Common myeloid progenitor, CD34-positive (primary cell): ENCODE data around the gene SLCO3A1.

Experiments
- CTCF ChIA-PET: fragments of 350-600 bp; sonication (Branson Sonifier 250); formaldehyde crosslinking; loops from one replicate; lab custom pipeline; 2021; ENCODE audit warnings: antibody characterized with exemption; lab: Charles Lee
- POLR2A ChIA-PET: fragments of 350-600 bp; sonication (Branson Sonifier 250); formaldehyde crosslinking; loops from one replicate; lab custom pipeline; 2021; ENCODE audit warnings: antibody characterized with exemption; lab: Charles Lee
- DNase-seq, 3 donors: peaks; one replicate each; pipeline versions ENCODE4 v3.0.0 to v3.0.0-alpha.2; 2013
- H3K27ac ChIP-seq, 2 experiments: 1 replicate in 1 of 2; 2 replicates in 1 of 2; pipeline ENCODE4 v1.7.0; 2013; ENCODE audit warnings: inconsistent platforms in 2 of 2, low read length in 2 of 2, mild to moderate bottlenecking in 2 of 2, low read depth in 1 of 2, moderate library complexity in 1 of 2; ENCODE audit not compliant: severe bottlenecking in 2 of 2, insufficient read depth in 1 of 2, poor library complexity in 1 of 2
- H3K27me3 ChIP-seq, 5 experiments: replicated peaks in 2 of 5; 1 replicate in 3 of 5; 2 replicates in 2 of 5; pipeline versions ENCODE4 v1.6.1 to v1.7.0; 2013; ENCODE audit warnings: low read length in 4 of 5, mild to moderate bottlenecking in 2 of 5, moderate library complexity in 2 of 5, inconsistent platforms in 1 of 5; ENCODE audit not compliant: insufficient read depth in 5 of 5, control insufficient read depth in 4 of 5
- H3K36me3 ChIP-seq, 4 experiments: 1 replicate in 2 of 4; 2 replicates in 2 of 4; pipeline versions ENCODE4 v1.6.1 to v1.7.0; 2013; ENCODE audit warnings: low read length in 3 of 4, control low read depth in 1 of 4, mild to moderate bottlenecking in 1 of 4; ENCODE audit not compliant: control insufficient read depth in 4 of 4, insufficient read depth in 4 of 4
- H3K4me1 ChIP-seq, 4 experiments: 1 replicate in 3 of 4; 2 replicates in 1 of 4; pipeline versions ENCODE4 v1.6.1 to v1.7.1; 2013; ENCODE audit warnings: low read length in 3 of 4, mild to moderate bottlenecking in 3 of 4, control low read depth in 1 of 4, inconsistent platforms in 1 of 4, moderate library complexity in 1 of 4; ENCODE audit not compliant: control insufficient read depth in 4 of 4, insufficient read depth in 4 of 4; ENCODE audit errors: control extremely low read depth in 1 of 4
- H3K4me3 ChIP-seq, 7 experiments: 1 replicate in 4 of 7; 2 replicates in 3 of 7; pipeline versions ENCODE4 v1.5.1 to v1.7.0; 2013; ENCODE audit warnings: mild to moderate bottlenecking in 7 of 7, low read length in 6 of 7, moderate library complexity in 6 of 7, inconsistent platforms in 2 of 7, low read depth in 2 of 7, control low read depth in 1 of 7; ENCODE audit not compliant: insufficient read depth in 4 of 7, control insufficient read depth in 1 of 7; ENCODE audit errors: extremely low read depth in 1 of 7
- H3K9me3 ChIP-seq, 5 experiments: 1 replicate in 4 of 5; 2 replicates in 1 of 5; pipeline versions ENCODE4 v1.6.1 to v1.7.1; 2013; ENCODE audit warnings: low read length in 4 of 5, mild to moderate bottlenecking in 2 of 5, inconsistent platforms in 1 of 5, low read depth in 1 of 5, moderate library complexity in 1 of 5; ENCODE audit not compliant: control insufficient read depth in 4 of 5, insufficient read depth in 2 of 5; ENCODE audit errors: control extremely low read depth in 1 of 5
- WGBS: methylation state at CpG from one replicate; pipeline ENCODE4 v1.1.5; 2013; ENCODE audit not compliant: insufficient coverage; 5-methylcytosine and 5-hydroxymethylcytosine counted together

Gene SLCO3A1

DNA sequence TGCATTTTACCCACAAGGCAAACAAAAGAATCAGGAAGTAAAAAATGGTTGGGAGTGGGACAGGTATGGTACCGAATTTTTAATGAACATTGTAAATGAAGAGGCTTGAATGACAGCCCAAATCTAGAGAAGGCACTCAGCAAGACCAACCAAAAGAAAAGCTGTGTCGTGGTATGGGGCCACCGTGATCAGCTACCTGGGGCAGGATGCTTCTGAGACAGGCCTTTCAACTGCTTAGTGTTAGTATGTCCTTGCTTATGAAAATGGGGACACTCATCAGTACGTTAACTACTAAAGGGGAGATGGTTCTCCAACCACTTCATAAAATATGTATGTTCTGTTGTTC, 311.5 kb downstream of the SLCO3A1 start:
- Histone ChIP-seq H3K4me1 (peaks cover 0 to 5% (median 0%) of the 10 kb centered on the region in 4 experiments), H3K36me3 (peaks cover 0 to 12% (median 4%) of the 10 kb centered on the region in 4 experiments), H3K4me3 (no peak overlapping the region), H3K27me3 (no peaks in the 10 kb centered on the region), H3K27ac (no peak overlapping the region), H3K9me3 (no peaks in the 10 kb centered on the region)
- CTCF ChIA-PET, result no interaction called here
- WGBS, result 100% methylated on average over 3 of the region's 4 CpGs
- POLR2A ChIA-PET, result no interaction called here
- no peak for DNase-seq

DNA sequence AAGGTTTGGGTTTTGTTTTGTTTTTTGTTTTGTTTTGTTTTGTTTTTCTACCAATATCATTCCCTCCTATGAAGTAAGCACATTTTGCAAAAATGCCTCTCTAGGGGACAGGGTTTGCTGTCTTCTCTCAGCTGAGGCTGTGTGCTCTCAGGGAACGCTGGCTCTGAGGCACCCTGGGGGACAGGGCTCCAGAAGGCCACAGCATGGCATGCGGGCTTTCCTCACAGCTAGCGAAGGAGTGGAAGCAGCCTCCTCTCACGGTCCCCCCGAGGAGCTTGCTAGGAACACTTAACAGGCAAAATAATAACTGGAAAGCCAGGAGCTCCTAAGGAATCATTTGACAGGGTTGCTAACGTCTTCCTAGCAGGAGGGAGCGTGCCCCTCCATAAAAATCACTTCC, 312.5 kb downstream of the SLCO3A1 start:
- H3K4me1 ChIP-seq, result peaks cover 0 to 5% (median 0%) of the 10 kb centered on the region in 4 experiments
- peaks cover 0 to 8% (median 4%) of the 10 kb centered on the region in 4 experiments for H3K36me3 ChIP-seq
- CTCF ChIA-PET, result no interaction called here
- DNase-seq, result no peak
- POLR2A ChIA-PET, result interaction anchor here (0.5 kb wide), 1 partner anchor 809 kb away, joined by 3 read pairs; no protein-coding TSS in a partner anchor
- WGBS, result 92% methylated on average over 7 of the region's 7 CpGs
- no peaks in the 10 kb centered on the region for H3K9me3 ChIP-seq
- H3K27me3 ChIP-seq, result no peaks in the 10 kb centered on the region
- no peak overlapping the region for H3K27ac ChIP-seq
- H3K4me3 ChIP-seq, result no peak overlapping the region

DNA sequence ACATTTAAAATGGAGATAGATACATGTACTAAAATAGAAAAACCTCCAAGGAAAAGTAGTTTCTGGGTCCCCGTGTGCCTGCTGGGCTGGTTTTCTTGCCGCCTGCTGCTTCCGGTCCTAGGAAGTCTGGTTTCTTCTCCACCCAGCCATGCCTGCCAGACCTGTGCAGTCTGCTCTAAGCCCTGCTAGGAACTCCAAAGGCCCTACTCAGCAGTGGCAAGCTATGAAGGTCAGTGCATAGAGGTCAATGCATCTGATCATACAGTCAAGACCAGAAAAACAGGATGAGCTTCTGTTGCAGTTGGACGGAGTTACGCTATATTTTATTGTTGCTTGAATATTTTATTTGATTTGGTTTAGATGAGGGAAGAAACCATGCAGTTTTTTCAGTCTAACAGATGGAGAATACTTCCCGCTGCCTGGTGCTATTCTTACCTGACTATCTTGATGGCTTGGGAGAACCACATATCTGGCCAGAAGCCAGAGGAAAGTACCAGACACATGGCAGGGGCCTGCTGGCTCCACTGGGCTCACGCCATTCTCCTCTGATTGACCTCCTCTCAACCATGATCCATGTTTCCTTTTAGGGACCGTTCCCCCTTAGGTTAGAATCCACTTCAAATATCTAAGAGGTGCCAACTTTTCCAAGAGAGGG, 313.4 kb downstream of the SLCO3A1 start:
- no peaks in the 10 kb centered on the region for H3K27me3 ChIP-seq
- DNase-seq, result no peak
- H3K4me3 ChIP-seq, result no peak overlapping the region
- WGBS, result 81% methylated on average over 8 of the region's 8 CpGs
- CTCF ChIA-PET, result no interaction called here
- H3K9me3 ChIP-seq, result no peaks in the 10 kb centered on the region
- no peak overlapping the region for H3K27ac ChIP-seq
- H3K4me1 ChIP-seq, result peaks cover 0 to 5% (median 0%) of the 10 kb centered on the region in 4 experiments
- peaks cover 0 to 8% (median 4%) of the 10 kb centered on the region in 4 experiments for H3K36me3 ChIP-seq
- POLR2A ChIA-PET, result interaction anchor here (0.5 kb wide), 1 partner anchor 808 kb away, joined by 3 read pairs; no protein-coding TSS in a partner anchor

DNA sequence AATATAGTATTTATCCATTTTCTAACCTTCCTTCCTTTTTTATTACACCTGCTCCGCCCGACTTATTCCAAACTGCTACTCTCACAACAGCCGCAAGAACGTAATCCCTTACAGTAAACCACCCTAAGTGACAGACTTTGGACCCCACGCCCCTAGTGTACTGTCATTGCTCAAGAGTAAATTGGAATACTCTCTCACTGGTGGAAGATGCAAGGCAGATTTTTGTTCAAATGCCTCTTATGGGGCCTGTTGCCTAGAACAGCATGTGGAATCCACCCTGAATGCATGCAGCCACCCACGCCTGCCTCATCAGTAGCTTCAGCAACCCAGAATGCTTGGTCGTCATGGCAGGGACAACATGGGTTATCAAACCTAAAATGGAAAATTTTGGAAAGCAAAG, 313.9 kb downstream of the SLCO3A1 start:
- WGBS, result 100% methylated on average over 1 of the region's 7 CpGs
- H3K4me1 ChIP-seq, result peaks cover 0 to 5% (median 0%) of the 10 kb centered on the region in 4 experiments
- H3K9me3 ChIP-seq, result no peaks in the 10 kb centered on the region
- CTCF ChIA-PET, result no interaction called here
- H3K36me3 ChIP-seq, result peaks cover 0 to 6% (median 4%) of the 10 kb centered on the region in 4 experiments
- H3K27me3 ChIP-seq, result no peaks in the 10 kb centered on the region
- DNase-seq, result no peak
- POLR2A ChIA-PET, result no interaction called here
- H3K27ac ChIP-seq, result no peak overlapping the region
- no peak overlapping the region for H3K4me3 ChIP-seq

DNA sequence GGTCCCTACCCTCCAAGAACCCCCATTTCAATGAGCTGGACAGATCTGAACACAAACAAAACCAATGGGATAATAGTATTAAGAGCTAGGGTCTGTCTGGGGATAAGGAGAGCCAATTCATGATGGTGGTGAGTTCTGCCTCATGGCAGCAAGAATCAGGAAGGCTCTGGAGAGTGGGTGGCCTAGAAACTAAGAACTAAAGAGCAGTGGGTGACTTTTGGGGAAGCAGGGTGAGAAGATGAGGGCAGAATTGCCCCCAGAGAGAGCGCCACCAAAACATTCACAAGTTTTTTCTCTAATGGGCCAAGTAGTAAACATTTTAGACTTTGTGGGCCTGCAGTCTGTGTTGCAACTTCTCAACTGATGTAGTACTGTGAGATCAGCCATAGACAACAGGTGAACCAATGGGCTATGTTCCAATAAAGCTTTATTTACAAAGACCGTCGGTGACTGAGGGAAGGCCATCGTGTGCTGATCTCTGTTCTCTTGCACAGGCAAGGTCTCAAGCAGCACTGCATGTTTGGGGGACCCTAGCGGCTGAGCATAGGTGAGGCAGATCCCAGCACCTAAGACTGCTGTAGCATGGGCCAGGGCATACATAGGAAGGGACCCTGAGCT, 314.7 kb downstream of the SLCO3A1 start:
- no peaks in the 10 kb centered on the region for H3K9me3 ChIP-seq
- CTCF ChIA-PET, result interaction anchor here (1.4 kb wide), 2 partner anchors 20 to 462 kb away, joined by 3 read pairs; no protein-coding TSS in a partner anchor
- WGBS, result 96% methylated on average over 5 of the region's 5 CpGs
- peaks cover 0 to 5% (median 0%) of the 10 kb centered on the region in 4 experiments for H3K4me1 ChIP-seq
- H3K27ac ChIP-seq, result no peak overlapping the region
- POLR2A ChIA-PET, result no interaction called here
- peaks cover 0 to 3% (median 1%) of the 10 kb centered on the region in 4 experiments for H3K36me3 ChIP-seq
- DNase-seq, result no peak
- no peak overlapping the region for H3K4me3 ChIP-seq
- no peaks in the 10 kb centered on the region for H3K27me3 ChIP-seq

DNA sequence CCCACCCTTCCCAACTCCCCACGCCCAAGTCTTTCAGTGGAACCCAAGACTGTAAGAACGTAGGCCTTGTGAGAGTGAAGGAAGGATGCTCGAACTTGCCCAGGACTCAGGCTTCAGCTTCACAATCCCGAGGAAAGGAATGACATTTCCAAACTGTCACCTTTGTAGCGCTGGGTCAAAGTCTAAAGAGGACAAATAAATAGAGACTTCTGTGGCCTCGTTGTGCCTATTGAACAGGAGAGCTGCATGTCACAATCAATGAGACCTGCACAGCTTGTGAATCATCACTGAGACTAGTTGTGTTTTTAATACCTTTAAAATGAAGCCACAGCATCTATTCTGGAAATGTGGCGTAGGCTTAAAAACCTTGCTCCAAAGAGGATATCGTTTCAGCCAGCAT, 317.4 kb downstream of the SLCO3A1 start:
- Histone ChIP-seq H3K27me3 (no peaks in the 10 kb centered on the region), H3K36me3 (peaks cover 0 to 3% (median 0%) of the 10 kb centered on the region in 4 experiments), H3K27ac (no peak overlapping the region), H3K4me3 (no peak overlapping the region), H3K9me3 (no peaks in the 10 kb centered on the region), H3K4me1 (peaks cover 0 to 8% (median 2%) of the 10 kb centered on the region in 4 experiments)
- no peak for DNase-seq
- WGBS, result 95% methylated on average over 8 of the region's 8 CpGs
- ChIA-PET POLR2A (no interaction called here), CTCF (no interaction called here)

DNA sequence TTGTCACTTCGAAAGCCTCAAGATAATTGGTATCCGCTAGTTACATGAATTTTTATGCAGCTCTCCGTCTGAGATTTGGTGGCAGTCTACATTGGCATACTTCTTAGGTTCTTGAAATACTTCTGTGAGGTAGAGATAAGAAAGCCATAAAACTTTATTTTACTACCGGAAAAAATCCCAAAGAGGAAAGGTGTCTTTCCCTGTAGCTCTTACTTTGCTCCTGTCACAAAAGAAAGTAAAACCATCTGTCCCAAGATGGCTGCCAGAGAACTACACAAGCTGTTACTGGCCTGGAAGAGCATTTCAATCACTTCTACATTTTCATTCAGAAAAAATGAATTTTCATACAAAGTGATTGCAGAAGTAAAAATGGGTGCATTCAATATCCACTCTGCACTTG, 325.4 kb downstream of the SLCO3A1 start:
- Histone ChIP-seq H3K36me3 (no peaks in the 10 kb centered on the region), H3K9me3 (no peaks in the 10 kb centered on the region), H3K4me3 (no peak overlapping the region), H3K27me3 (no peaks in the 10 kb centered on the region), H3K4me1 (peaks cover 0 to 21% (median 2%) of the 10 kb centered on the region in 4 experiments), H3K27ac (no peak overlapping the region)
- ChIA-PET POLR2A (no interaction called here), CTCF (no interaction called here)
- 83% methylated on average over 1 of the region's 4 CpGs for WGBS
- no peak for DNase-seq
